ENCODE results near the gene PTPN18.

DNA sequence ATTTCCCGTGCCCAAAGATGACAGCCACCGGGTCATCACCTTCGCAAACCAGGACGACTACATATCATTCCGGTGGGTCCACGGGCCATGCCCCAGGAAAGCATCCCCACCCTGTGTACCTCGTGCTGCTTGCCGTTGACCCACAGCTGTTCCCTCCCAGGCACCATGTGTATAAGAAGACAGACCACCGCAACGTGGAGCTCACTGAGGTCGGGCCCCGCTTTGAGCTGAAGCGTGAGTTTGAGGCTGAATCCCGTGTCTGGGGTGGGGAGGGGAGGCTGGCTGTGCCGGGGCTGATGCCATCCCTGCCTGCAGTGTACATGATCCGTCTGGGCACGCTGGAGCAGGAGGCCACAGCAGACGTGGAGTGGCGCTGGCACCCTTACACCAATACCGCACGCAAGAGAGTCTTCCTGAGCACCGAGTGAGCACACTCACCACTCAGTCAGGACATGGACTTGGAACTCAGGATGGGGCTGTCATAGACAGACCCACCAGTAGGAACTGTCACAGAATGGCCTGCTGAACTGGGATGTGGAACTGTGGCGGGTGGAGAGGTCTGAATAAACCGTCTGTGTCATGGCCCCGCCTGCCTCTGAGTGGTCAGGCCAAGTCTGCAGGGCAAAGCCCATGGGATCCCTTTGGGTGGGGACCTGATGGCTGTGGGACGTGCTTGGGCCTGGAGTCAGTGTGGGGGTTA lies 9.7 kb upstream of the PTPN18 start:
- TF ChIP-seq POLR2A (IDR thresholded peaks at IDR 0.05; ENCODE audit: low read length) (no peak), GATA1 (IDR thresholded peaks at IDR 0.05; ENCODE audit: low read depth, low read length) (no peak)
